GM19043 (cell line): ENCODE results near the gene SRC.
"Not testable (repeated sequence)": the region's sequence is repeated elsewhere in the genome, so short reads cannot be mapped to it uniquely, and the experiment has no call there.

Source experiments
- ATAC-seq: cut with Tn5 transposase; IDR thresholded peaks from one replicate; pipeline ENCODE4 v1.9.1; 2021; ENCODE audit warnings: low read depth; ENCODE audit not compliant: unreplicated experiment

Gene SRC

DNA sequence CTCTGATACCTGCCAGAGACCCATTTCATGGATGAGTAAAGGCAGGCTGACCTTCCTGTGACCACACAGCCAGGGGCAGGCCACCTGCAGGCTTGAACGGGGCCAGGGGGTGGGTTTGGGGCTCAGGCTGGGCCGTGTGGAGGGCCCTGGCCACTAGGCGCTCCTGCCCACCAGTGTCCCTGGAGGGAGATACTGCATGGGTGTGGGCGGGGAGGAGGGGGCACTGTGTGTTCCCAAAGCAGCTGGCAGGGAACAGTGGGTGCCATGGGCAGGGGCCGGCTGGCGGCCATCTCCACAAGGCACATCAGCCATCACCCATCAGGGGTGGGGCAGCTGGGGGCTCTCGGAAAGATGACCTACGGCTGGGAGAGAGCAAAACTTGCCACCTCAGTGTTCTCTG is 15.4 kb downstream of the SRC start:
- ATAC-seq, result no peak

DNA sequence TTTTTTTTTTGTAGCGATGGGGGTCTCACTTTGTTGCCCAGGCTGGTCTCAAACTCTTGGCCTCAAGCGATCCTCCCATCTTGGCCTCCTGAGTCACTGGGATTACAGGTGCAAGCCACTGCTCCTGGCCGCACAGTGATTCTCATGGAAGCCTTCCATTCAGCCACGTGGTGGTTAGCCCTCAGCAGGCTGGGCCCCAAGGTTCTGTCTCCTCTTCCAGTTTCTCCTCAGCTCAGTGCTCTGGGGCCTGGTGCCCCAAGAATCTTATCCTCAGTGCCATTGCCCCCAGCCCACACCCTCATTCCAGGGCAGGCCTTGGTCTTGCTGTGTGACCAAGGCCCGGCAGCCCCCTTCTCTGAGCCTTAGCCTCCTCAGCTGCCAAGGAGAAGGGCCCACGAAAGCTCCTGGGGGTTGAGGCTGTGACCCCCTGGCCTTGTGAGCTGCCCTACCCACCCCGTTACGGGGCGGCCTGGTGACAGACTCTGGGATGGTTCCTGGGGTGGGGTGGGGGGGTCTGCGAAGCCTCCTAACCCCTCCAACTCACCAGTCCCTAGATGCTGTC is 16.4 kb downstream of the SRC start:
- ATAC-seq, result no peak

DNA sequence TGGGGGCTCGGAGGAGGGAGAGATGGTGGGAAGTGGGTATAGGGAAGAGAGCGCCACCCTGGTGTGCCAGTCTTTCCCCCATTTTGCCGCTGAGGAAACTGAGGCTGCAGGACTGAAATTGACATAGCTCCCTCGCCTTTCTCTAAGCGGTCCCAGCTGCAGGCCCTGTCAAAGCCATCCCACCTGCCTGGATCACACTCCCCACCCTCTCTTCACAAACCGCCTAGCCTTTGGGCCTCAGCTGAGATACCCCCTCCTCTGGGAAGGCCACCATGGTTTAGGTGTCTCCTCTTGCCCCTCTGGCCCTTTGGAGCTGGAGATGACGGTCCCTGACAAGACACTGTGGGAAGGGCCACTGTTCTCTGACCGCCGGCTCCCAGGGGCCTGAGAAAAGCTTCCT is 16.9 kb downstream of the SRC start:
- no peak for ATAC-seq

DNA sequence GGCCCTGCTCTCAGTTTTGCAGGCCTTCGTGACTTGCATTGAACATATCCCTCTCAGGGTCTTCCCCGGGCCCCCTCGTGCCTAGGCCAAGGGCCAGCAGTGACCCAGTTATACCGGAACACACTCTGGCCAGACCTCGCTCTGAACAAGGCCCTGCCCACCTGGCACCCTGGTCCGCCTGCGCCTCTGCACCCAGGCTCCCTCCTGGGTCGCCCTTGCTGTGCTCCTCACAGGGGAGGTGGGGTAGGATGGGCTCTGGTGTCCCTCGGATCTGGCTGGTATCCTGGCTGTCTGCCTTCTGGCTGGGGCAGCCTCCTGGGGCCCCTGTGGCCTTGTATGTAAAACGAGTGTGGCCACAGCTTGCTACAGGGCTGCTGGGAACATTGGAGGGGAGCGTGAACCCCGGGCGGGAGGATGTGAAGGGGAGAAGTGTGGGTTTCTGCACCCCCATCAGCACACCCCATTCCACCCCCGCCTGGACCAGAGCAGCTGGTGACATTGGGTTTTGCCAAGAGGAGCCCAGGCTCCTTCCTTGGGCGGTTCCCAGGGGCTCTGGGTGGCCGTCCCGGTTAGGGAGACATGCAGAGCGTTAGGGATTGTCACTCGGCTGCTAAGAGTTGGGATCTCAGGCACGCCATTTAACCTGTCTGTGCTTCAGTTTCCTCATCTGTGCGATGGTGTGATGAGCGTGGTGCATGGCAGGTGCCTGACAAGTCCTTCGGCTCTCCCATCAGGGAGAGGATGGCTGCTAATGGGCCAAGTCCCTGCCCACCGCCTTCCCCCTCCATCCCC is 17.5 kb downstream of the SRC start:
- no peak for ATAC-seq

DNA sequence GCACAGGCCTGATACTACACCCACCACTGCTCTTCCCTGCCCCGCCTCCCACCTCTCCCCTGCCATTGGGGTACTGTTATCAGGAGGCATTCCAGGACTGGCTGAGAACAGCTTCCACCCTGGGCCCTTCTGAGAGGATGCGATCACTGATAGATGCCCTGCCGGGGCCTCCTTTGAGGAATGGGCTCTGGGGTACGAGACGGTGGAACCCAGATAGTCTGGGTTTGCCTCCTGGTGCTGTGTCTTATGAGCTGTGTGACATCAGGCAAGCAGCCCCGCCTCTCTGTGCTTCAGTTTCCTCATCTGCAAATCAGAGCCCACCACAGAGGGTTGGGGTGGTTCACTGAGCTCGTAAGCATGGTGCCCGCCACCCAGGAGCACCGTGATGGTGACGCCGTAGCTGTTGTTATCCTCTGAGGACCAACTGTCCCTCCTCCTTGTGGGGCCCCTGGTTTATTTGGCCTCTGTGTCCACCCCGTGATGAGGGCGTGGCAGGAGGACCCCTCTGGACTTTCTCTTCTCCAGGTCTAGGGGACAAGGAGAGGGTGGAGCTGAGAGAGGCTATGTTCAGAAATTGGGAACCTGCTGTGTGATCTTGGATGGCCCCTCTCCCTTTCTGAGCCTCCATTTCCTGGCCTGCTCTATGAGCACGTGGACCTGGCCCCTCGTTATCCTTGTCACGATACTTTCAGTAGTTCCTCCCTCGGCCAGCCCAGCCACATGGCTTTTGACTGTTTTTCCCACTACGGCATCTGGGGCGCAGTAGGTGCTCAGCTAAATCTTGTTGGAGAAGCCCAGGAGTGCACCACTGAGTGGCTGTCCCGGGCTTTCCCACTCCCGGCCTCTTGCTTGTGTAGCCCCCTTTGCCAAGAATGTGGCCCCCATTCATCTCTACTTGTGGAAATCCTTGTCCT is 18.3 kb downstream of the SRC start:
- no peak for ATAC-seq

DNA sequence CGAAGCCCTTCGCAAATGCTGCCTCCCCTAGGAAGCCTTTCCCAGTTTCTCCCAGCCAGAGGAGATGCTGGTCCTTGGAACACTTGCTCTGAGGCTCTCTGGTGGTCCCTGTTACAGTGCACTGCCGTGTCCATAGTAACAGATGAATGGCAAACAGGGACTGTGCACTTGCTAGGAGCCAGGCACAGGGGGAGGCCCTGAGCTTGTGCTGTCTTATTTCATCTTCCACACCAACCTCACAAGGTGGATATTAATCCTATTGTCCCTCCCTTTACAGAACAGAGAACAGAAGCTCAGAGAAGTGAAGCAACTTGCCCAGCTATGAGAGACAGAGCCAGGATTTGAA is 19.0 kb downstream of the SRC start:
- ATAC-seq, result no peak

DNA sequence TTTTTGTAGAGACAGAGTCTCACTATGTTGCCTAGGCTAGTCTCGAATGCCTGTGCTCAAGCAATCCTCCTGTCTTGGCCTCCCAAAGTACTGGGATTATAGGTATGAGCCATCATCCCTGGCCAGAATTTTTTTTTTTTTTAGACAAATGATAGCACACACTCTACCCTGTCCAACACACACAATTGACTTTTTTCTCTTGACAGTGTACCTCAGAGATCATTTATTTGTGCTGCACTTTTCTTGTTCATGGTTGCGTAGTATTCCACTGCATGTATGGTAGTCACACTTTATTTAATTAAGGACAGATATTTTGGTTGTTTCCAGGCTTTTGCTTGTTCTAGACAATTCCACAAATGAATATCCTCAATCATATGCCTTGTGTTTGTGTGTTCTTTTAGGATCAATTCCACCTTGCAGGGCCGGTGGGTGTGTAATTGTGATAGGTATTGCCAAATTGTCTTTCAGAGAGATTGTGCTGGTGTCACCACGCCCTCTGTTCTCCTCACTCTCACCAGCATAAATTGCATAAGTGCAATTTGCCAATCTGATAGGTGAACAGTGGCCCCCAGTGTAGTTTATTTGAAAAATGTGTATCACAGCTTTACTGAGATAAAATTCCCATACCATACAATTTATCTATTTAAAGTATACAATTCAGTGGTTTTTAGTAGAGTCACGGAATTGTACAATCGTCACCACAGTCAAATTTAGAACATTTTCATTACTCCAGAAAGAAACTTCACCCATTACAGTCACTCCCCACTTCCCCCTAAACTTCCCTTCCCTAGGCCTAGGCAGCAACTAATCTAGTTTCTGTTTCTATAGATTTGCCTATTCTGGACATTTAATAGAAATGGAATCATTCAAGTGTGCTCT is 20.1 kb downstream of the SRC start:
- peak; percentile 52 for ATAC-seq

DNA sequence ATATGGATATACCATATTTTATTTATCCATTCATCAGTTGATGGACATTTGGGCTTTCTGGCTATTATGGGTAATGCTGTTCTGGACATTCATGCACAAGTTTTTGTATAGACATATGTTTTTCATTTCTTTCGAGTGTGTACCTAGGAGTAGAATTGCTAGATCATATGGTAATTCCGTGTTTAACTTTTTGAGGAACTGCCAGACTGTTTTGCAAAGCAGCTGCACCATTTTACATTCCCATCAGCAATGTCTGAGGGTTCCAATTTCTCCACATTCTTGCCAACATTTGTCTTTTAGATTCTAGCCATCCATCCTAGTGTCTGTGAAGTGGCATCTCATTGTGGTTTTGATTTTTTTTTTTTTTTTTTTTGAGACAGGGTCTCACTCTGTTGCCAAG is 20.8 kb downstream of the SRC start:
- ATAC-seq, result no peak

DNA sequence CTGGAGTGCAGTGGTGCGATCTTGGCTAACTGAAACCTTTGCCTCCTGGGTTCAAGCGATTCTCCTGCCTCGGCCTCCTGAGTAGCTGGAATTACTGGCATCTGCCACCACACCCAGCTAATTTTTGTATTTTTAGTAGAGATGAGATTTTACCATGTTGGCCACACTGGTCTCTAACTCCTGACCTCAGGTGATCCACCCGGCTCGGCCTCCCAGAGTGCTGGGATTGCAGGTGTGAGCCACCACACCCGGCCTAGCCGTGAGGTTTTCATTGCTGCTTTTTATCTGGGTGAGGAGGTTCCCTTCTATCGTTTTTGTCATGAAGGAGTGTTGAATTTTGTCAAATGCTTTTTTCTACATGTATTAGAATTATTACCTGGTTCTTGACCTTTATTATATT is 23.9 kb downstream of the SRC start:
- ATAC-seq, result no peak

DNA sequence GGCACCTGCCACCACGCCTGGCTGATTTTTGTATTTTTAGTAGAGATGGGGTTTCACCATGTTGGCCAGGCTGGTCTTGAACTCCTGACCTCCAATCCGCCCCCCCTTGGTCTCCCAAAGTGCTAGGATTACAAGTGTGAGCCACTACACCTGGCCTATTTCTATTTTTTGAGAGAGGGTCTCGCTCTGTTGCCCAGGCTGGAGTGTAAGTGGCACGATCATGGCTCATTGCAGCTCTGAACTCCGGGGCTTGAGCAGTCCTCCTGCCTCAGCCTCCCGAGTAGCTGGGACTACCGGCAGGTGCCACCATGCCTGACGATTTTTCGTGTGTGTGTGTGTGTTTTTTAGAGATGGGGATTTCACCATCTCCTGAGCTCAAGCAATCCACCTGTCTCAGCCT is 25.9 kb downstream of the SRC start:
- not testable (repeated sequence) for ATAC-seq

DNA sequence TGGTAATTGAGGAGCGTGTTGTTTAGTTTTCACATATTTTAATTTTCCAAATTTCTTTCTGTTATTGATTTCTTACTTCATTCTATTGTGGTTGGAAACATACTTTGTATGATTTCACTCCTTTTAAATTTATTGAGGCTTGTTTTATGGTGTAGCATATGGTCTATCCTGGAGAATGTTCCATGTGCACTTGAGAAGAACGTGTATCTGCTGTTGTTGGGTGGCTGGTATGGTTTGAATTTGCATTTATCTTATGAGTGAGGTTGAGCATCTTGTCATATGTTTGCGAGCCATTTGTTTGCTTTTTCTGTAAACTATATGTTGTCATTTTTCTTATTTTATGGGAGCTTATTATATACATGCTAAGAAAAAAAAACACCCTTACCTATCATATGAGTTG is 26.5 kb downstream of the SRC start:
- no peak for ATAC-seq

DNA sequence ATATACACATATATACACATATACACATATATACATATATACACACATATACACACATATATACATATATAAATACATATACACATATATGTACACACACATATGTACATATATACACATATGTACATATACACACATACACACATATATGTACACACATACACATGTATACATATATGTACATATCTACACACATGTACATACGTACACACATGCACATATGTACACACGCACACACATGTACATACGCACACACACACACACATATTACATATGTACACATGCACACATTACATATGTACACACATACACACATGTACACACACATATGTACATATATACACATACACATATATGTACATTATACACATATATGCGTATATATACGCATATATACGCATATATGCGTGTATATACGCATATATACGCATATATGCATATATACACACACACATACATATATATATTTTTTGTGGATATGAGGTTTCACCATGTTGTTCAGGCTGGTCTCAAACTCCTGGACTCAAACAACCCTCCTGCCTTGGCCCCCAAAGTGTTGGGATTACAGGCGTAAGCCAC is 27.2 kb downstream of the SRC start:
- no peak for ATAC-seq

DNA sequence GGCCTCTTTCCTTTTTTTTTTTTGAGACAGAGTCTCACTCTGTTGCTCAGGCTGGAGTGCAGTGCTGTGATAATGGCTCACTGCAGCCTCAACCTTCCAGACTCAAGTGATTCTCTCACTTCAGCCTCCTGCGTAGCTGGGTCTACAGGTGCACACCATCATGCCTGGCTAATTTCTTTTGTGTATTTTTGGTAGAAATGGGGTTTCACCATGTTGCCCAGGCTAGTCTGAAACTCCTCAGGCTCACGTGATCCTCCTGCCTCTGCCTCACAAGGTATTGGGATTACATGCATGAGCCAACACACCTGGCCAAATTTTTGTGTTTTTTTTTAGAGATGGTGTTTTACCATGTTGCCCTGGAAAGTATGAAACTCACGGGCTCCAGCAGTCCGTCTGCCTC is 29.3 kb downstream of the SRC start:
- ATAC-seq, result peak; percentile 50

DNA sequence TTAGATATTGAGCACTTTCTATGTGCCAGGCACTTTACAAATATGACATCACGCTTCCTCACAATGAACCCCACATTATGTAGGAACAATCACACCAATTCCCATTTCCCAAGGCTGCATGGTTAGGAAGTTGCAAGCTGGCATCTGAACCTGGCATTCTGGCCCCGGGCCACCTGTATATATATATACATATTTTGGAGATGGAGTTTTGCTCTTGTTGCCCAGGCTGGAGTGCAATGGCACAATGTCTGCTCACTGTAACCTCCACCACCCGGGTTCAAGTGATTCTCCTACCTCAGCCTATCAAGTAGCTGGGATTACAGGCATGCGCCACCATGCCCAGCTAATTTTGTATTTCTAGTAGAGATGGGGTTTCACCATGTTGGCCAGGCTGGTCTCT is 30.4 kb downstream of the SRC start:
- no peak for ATAC-seq

DNA sequence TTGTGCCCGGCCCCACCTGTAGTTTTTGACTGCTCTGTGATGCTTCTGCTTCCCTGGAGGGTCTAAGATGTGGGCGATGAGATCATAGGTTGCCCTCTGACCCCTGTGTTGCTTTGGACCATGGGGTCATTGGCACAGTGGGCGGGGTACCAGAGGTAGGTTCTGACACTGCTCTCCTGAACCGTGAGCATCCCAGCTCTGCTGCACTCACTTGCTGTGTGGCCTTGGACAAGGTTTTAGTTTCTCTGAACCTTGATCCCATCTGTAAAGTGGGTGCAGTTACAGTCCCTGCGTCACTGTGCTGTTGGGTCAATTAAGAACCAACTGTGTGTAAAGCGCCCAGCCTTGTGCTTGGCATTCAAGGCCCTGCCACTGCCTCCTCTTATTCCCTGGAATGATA is 30.9 kb downstream of the SRC start:
- ATAC-seq, result no peak

DNA sequence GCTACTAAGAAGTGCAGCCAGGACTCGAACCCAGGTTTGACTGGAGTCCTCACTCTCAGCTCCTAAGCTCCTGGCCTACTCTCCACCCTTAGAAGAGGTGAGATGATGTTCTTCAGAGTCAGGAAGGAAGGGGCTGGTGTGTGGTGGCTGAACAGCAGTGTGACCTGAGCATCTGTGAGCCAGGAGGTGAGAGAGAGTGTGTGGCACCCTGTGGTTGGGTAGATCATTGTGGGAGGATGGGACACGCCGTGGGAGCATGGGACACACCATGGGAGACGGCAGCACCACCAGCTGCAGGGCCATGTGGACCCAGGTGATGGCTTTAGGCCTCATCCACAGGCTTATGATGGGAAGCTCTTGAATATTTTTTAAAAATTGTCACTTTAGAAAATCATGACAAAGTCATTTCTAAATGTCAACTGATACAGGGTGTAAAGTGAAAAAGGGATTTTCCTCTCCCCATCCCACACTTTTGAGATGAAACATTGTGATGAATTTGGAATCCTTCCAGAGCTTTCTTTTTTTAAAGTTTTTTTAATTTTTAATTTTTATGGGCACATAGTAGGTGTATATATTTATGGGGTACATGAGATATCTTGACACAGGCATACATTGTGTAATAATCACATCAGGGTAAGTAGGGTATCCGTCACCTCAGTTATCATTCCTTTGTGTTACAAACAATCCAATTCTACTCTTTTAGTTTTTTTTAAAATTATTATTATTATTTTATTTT is 31.6 kb downstream of the SRC start:
- peak; percentile 53 for ATAC-seq

DNA sequence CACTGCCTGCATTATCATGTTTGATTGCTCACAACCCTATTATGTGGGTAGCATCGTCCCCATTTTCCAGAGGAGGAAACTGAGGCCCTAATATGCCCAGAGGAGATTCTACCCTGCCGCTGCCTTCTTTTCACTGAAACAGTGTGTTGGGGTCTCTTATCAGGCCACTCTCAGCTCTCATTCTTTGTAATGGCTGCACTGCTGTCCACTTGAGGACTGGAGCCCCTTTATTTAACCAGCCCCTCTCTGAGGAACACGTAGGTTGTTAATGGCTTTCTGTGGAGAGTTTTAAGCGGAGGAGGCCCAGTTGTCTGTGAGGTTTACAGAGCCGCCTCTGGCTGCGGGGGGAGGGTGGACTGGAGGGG is 32.5 kb downstream of the SRC start:
- no peak for ATAC-seq

DNA sequence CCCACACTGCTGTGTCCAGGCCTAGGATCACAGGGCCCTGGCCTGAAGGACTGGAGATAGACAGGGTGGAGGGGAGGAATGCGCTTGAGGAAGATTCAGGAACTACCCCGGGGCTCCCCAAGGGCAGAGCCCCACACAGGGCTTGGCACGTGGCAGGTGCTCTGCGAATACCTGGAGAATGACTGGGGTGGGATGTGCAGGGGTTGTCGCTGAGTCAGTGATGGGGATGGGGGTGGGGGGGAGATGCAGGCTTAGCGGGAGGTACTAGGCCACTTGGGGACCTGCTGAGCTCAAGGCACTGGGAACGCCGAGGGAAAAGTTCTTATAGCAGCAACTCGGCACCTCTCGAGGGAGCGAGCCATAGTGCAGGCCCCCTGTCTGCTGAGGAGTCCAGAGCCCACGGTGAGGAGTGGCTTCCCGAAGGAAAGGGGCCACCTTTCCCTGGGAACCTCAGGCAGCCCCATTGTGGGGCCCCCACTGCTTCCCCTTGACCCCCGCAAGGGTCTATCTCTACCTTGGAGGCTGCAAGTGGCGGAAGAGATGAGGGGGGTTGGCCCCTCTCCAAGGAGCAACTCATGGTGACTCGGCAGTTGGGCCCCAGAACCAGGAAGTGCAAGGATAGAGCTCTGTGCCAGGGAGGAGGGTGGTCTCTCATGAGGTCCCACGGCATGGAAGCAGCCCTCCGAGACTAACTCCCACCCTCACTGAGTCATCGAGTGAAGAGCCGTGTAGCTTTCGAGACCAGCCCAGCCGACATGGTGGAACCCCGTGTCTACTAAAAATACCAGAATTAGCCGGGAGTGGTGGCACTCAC is 33.1 kb downstream of the SRC start:
- no peak for ATAC-seq
